Central memory CD4-positive, alpha-beta T cell (primary cell): ENCODE results near the gene DENND5A.
"Not testable (repeated sequence)": the region's sequence is repeated elsewhere in the genome, so short reads cannot be mapped to it uniquely, and the experiment has no call there.

Source experiments
- DNase-seq: peaks from one replicate; pipeline ENCODE4 v3.0.0; 2022

Gene DENND5A

DNA sequence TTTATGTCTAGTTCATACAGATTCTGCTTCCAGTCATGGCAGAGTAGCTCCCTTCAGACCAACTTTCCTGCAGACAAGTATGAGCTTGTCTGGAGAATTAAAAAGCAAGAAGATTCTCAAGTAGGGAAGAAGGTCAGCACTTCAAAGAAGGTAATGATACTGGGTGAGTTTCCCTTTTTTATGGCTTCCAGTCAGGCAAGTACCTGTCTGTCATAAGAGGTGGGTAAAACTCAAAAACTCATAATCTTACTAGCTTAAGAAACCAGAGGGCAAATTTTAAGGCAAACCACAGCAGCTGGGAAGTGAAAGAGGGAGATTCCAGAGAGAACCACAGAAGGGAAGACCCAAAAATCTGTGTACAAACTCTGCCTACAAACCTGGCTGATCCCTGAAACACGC is 54.2 kb downstream of the DENND5A start:
- DNase-seq = no peak

DNA sequence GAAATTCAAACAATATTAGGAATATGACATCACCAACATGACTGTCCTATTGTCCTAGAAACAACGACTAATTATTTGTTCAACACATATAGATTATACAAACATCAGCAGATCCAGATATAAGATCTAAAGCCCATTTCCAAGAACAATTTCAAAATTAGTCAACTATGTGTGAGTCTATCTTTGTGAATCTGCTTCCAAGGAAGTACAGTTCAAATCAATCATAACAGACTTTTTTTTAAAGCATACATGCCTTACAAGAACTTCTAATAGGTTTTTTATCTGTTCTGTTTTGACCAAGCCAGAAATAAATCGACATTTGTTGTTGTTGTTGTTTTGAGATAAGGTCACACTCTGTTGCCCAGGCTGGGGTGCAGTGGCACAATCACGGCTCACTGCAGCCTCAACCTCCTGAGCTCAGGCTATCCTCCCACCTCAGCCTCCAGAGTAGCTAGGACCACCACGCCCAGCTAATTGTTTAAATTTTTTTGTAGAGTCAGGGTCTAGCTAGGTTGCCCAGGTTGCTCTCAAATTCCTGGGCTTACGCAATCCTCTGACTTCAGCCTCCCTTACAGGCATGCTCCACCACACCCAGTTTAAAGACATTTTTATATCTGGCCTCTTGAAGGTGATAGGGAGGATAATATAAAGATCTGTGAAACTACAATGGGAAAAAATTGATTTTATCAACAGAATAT is 54.8 kb downstream of the DENND5A start:
- no peak for DNase-seq

DNA sequence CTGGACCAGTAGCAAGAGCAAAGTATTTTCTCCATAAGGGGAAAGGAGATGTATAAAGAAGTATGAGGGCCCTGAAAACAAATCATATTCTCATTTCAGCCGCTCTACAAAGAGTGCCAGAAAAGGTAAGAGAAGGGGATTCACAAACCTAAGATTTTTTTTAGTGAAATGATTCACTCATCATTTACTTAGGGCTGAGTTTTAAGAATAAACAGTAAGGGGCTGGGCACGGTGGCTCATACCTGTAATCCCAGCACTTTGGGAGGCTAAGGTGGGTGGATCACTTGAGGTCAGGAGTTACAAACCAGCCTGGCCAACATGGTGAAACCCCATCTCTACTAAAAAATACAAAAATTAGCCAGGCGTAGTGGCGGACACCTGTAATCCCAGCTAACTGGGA is 55.5 kb downstream of the DENND5A start:
- not testable (repeated sequence) for DNase-seq

DNA sequence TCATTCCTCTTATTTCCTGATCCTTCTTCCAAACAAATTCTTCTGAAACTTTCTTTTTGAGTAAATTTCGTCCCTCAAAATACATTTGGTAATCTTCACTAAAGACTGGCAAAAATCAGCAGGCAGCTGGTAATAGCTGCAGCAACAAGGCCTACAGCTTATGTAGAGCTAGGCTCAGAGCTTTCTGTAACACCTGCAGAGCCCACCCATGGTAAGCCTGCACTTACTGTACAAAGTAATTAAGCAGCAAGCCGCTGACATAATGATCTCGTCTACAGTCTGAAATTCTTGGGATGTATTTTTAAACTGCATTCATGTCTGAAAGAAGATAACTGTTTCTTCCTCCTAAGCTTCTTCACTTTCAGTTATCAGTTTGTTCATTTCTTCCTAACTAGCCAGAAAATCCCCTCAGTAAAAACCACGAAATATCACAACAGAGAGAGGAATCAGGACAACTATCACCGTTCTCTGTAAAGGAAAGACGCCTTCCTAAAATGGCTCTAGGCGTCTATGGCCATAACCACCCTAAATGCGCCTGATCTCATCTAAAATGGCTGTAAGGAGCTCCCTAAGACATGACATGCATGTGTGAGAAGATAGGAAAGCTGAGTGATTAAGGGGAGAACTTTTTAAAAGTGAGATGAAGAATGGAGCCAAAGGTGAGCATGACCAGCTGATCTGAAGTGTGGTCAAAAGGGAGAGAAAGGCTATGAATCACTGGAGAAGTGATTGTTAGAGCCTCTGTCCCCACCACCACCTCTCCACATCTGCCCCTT is 56.2 kb downstream of the DENND5A start:
- no peak for DNase-seq

DNA sequence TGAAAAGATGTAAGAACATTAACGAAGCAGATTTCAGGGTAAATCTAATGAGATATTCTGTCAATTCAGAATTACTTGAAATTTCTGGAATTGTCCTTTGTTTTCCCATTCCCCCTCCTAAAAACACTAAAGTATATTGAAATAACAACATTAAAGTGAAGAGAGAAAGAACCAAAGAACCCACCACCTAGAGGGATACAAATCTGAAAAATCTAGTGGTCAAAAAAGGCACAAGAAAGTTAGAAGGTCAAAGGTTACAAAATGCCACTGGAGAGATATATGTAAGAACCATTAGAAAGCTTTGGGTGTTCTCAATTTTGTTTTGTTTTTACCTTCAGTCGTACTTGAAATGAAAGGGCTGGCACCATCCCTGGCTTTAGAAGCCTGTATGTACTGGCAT is 57.9 kb downstream of the DENND5A start:
- DNase-seq = no peak

- no peak for DNase-seq
These were observed 58.7 kb downstream of the DENND5A start for GRCh38 chr11:9206496-9206895.

DNA sequence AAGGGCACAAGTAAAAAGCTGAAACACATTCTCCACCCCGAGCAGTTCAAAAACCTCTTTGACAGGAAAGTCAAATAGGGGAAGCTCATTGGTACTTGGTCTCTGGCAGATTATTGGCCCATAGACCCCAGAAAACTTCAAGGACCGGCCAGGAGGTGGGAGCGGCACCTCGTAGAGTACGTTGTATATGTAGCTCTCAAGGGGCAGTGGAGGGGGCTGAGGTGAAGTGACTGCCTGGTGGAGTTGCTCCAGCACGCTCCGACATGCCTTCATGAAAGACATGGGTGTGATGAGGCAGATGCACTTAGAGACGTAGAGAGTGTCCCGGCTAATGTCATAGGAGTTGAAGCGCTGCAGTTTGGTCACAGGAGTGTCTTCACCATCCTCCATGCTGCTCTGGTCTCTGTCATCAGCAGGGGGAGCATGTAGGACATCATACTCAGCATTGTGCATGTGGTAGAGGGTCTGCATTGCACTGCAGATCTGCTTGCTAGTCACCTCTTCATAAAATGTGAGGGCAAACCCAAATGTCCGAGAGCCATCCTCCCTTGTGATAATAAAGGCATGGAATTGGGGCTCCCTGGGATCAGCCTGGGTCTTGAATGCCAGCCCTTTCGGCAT is 61.3 kb downstream of the DENND5A start:
- no peak for DNase-seq

- DNase-seq = no peak
These were observed 63.6 kb downstream of the DENND5A start for GRCh38 chr11:9201372-9202162.

GRCh38 chr11:9200471-9200870 is 64.7 kb downstream of the DENND5A start:
- DNase-seq = no peak

GRCh38 chr11:9193316-9193715 is 71.8 kb downstream of the DENND5A start:
- DNase-seq = no peak

- no peak for DNase-seq
These were observed 72.6 kb downstream of the DENND5A start for GRCh38 chr11:9192561-9192960.

DNA sequence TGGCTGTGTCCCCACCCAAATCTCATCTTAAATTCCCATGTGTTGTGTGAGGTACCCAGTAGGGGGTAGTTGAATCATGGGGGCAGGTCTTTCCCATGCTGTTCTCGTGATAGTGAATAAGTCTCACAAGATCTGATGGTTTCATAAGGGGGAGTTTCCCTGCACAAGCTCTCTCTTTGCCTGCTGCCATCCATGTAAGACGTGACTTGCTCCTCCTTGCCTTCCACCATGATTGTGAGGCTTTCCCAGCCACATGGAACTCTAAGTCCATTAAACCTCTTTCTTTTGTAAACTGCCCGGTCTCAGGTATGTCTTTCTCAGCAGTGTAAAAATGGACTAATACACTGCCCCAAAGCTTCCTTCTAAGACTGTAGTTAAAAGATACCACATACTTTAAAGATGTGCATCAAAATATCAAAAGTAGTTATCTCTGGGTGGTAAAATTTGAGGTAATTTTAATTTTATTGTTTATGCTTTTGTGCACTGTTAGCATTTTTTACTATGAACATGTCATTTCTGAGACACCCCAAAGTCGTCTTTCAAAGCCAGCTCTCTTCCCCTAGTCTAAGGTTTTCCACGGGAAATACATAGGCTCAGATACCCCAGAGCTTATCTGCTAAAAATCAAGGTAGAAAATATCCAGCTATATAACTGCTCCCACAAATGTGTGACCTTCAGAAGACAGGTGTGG is 74.7 kb downstream of the DENND5A start:
- DNase-seq = not testable (repeated sequence)

GRCh38 chr11:9188860-9189259 is 76.3 kb downstream of the DENND5A start:
- not testable (repeated sequence) for DNase-seq

DNA sequence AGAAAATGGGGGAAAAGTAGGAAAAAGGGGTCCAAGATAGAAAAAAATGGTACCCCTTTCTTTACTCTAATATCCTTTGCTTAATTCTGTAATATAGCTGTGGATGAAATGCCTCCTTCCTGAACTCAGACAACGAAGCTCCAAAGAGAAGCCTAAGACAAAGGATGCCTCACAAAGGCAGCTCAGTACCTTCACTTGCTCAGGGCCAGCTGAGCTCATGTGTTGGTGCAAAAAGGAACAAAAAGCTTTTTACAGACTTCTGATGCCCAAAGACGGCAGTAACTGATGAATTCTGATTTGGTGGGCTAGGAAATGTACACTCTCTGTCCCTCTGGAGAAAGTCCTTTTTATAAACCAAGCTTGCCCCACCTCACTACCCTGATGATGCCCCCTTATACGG is 77.5 kb downstream of the DENND5A start:
- no peak for DNase-seq

- no peak for DNase-seq
These were observed 80.6 kb downstream of the DENND5A start for GRCh38 chr11:9184516-9184915.

- no peak for DNase-seq
These were observed 82.8 kb downstream of the DENND5A start for GRCh38 chr11:9182180-9182871.

GRCh38 chr11:9180784-9181183 is 84.4 kb downstream of the DENND5A start:
- no peak for DNase-seq

DNA sequence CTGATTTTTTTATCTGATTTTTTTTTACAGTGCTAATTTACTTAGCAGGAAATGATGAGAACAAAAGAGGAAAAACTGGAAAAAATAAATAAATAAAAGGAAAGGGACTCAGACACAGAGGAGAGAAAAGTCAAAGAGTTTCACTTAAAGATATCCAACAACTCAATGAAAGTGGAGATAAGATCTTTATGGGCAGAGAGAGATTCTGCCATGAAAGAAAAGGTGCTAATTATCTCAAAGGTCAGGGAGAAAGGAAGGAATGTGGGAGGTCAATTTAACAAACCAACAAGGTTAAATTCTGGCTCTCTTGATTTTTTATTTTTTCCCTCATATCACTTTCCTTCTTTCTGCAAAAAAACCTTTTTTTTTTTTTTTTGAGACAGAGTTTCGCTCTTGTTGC is 86.0 kb downstream of the DENND5A start:
- no peak for DNase-seq

GRCh38 chr11:9178716-9179115 is 86.4 kb downstream of the DENND5A start:
- DNase-seq = no peak

- no peak for DNase-seq
These were observed 87.6 kb downstream of the DENND5A start for GRCh38 chr11:9177438-9178091.

DNA sequence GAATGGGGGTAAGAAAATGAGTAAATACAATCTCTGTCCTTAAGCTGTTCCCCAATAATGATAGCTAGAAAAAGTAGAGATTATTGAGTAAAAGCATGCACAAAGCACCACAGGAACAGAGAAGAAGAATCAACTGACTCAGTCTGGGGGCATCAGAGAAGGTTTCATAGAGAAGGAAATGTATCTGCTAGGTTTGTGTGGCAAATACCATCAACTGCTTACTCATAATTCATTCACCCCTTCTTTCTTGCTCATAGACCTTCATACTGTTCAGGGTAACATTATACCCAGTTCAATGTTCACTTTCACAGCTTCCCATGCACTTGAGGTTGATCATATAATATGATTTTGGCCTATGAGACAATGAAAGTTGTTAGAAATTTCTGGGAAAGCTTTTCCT is 88.6 kb downstream of the DENND5A start:
- DNase-seq = no peak
